Activated naive CD4-positive, alpha-beta T cell (primary cell): ENCODE results near the gene ANKS1B.
"Not testable (repeated sequence)": the region's sequence is repeated elsewhere in the genome, so short reads cannot be mapped to it uniquely, and the experiment has no call there.

Source experiments
- DNase-seq, 4 experiments: peaks; one replicate each; lab custom pipeline; 2025; lab: John Stamatoyannopoulos, UW

ANKS1B gene

GRCh38 chr12:99861731-99862130 lies 123.0 kb downstream of the ANKS1B start:
- no peak for DNase-seq

- no peak for DNase-seq
Measured at GRCh38 chr12:99859126-99859525, 125.6 kb downstream of the ANKS1B start.

GRCh38 chr12:99852666-99853065 lies 132.1 kb downstream of the ANKS1B start:
- no peak for DNase-seq

- DNase-seq = no peak
Measured at GRCh38 chr12:99847936-99848335, 136.8 kb downstream of the ANKS1B start.

DNA sequence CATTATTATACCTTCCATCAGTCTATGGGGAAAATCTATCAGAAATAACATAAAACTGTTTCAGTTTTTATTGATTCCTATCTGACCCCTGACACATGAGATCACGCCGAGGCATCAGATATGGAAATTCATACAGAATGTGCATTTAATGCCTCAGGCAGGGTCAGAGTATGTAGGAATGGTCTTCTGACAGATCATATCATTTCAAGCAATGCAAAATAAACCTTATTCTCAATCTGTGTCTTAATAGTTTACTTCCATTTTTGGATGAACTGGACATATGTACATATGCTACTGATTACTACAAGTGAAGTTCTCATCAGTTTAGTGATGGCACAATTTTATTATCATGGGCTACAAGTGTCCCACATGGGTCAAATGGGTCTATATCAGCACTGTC lies 150.0 kb downstream of the ANKS1B start:
- no peak for DNase-seq

GRCh38 chr12:99833397-99833796 lies 151.3 kb downstream of the ANKS1B start:
- no peak for DNase-seq

DNA sequence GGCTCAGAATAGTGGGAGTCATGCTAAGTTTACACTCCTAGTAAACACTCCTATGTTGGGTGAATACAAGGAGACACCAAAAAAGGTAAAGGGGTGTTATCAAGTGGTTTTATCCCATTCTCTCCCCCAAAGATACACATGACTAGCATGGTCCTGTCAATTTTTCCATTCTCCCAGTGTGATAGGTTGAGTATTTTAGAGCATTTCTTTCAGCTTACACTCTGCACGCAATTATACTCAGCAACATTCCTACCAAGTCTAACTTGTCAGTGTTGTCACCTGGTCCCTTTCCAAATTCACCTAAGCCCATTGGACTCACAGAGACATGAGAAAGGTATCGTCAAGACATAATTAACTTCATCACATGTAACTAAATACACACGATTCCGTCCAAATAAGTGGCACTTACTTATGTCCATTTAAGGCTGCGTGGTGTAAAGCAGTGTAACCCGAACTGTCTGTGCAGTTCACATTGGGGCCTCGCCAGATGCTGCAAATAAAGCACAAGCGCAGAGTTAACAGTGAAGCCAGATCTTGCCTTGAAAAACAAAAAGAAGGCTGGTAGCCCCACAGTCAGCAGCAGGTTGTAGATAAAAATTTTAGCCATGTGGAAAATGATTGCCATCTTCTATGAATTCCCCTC lies 159.7 kb downstream of the ANKS1B start:
- no peak for DNase-seq

DNA sequence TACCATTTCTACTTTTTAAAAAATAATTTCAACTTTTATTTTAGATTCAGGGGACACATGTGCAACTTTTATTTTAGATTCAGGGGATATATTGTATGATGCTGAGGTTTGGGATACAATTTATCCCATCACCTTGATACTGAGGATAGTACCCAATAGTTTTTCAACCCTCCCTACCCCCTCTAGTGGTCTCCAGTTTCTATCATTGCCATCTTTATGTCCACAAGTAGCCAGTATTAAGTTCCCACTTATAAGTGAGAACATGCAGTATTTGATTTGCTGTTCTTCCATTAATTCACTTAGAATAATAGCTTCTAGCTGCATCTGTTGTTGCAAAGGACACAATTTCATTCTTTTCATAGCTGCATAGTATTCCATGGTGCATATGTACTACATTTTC lies 162.5 kb downstream of the ANKS1B start:
- no peak for DNase-seq

- no peak for DNase-seq
Measured at GRCh38 chr12:99810718-99811593, 173.8 kb downstream of the ANKS1B start.

- no peak for DNase-seq
Measured at GRCh38 chr12:99809909-99810308, 174.8 kb downstream of the ANKS1B start.

- DNase-seq = no peak
Measured at GRCh38 chr12:99806304-99806703, 178.4 kb downstream of the ANKS1B start.

DNA sequence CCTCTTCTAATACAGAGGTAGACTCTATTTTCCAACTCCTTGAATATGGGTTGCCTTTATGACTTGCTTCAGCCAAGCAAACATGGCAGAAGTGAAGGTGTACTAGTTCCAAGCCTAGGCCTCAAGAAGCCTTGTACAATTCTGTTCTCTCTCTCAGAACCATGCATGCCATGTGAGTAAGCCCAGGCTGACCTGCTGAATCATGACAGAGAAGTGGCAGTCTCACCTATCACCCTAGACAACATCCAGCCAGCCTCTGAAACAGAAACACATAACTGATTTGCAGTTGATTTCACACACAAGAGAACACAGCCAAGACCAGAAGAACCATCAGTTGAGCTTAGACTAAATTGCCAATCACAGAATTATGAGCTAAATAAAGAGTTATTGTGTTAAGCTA lies 180.0 kb downstream of the ANKS1B start:
- no peak for DNase-seq

DNA sequence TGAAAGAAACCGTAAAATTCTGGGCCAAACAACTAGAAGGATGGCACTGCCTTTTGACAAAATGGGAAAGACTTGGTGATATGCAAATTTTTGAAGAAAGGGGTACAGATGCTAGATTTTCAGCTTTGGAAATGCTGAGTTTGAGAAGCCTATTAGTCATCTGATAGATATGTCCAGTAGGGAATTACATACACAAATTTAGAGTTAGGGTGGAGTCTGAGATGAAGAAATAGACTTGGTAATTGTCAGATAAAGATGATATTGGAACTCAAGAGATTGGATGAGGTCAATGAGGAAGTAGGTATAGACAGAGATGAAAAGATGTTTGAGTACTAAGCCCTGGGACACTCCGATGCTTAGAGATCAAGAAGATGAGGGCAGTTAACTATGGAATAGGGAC lies 184.1 kb downstream of the ANKS1B start:
- no peak for DNase-seq

GRCh38 chr12:99797931-99798330 lies 186.8 kb downstream of the ANKS1B start:
- DNase-seq = not testable (repeated sequence)

GRCh38 chr12:99783421-99783820 lies 201.3 kb downstream of the ANKS1B start:
- DNase-seq = no peak

DNA sequence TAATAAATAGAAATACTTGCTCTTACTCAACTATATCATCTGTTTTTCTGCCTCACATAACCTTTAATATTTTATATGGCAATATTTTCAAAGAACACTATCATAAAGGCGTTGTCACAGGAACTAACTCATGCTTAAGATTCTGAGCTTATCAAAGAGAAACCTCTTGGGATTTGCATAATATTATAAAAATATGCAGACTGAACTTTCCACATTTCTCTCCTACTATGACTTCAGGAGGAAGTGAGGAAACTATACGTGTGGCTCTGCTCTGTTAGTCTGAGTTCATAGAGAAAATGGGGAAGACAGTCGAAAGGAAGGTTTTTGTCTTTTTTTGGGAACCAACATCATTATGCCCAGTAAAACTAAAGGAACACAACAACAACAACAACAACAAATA lies 212.5 kb downstream of the ANKS1B start:
- DNase-seq = no peak

- no peak for DNase-seq
Measured at GRCh38 chr12:99771659-99772058, 213.1 kb downstream of the ANKS1B start.

DNA sequence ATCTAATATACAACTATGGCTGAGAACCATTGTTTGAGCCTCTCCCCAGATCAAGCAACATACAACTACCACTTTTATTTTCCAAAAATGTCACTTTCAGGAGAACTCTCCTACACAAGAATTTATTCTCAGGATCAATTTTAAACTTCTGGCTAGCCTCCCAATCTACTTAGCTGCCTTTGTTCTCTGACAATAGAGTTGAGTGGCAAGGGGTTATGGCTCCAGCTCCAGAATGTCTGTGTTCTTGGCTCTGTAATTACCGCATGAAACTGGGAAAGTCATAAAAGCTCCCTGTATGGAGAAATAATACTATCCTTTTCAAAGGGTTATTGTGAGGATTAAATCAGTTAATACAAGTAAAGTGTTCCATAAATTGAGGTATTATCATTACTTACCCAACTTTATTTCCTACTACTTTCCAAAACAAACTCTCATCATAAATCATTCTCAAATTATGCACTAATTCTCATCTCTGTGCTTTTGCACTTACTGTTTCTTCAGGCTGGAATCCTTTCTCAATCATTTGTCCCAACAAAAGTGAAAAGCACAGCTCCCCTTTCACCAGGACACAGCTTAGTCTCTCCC lies 215.2 kb downstream of the ANKS1B start:
- no peak for DNase-seq

- DNase-seq = no peak
Measured at GRCh38 chr12:99768758-99769157, 216.0 kb downstream of the ANKS1B start.

DNA sequence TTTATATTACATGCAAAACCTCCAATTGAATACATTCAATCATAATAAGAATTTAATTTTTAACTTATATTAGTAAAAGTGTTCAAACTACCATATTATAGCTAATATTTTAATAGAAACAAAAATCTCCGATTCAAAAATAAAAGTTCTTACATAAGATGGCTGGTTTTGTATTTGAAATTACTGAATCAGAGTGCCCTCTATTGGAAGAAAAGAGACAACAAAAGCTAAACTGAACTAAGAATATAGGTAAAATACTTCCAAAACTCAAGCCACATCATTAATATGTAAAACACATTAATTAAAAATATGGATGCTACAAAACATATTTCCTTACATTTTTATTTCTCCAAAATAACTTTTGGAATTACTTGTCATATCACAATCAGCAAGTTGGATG lies 216.9 kb downstream of the ANKS1B start:
- no peak for DNase-seq

DNA sequence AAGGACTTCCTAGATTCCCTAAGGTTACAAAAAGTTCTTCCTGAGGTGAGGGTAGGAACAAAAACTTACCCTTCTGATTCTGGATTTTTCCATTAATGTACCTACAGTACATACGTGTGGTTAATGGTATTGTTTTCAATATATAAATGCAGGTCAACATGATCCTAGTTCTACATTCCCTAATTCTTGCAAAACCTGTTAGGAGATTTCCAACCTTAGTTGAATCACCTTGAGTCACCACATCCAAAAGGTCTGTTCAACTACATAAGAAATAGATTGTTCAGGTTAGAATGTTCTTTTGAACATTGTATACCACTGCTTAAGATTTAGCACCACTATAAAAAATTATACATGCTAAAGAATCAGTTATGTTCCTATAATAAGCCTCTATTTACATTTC lies 218.3 kb downstream of the ANKS1B start:
- DNase-seq = no peak

DNA sequence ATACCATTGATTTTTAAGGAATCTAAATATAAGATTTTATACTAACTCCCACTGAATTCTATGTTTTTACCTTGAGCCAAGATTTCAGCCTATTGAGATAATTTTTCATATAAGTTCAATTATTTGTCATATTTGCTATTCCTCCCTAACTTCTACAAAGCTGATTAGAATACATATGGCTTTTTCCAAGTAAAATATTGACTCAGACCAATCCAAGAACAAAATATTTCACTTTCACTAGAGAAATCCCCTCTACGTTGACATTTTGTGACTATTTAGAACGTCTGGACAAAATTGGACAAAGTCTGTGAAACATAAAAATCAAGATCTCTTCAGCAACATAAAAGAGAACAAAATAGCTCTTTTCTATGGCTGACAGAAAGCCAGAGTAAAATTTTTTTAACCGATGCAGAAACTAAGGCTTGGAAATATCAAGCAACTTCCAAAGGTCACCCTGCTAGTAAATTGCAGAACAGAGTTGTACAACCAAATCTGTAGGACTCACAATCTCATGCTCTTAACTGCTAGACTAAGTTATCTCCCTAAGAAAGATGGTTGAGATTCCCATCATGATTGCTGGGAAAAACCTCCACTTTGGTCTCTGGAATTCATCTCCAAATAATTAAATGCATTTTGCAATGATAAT lies 219.1 kb downstream of the ANKS1B start:
- no peak for DNase-seq

DNA sequence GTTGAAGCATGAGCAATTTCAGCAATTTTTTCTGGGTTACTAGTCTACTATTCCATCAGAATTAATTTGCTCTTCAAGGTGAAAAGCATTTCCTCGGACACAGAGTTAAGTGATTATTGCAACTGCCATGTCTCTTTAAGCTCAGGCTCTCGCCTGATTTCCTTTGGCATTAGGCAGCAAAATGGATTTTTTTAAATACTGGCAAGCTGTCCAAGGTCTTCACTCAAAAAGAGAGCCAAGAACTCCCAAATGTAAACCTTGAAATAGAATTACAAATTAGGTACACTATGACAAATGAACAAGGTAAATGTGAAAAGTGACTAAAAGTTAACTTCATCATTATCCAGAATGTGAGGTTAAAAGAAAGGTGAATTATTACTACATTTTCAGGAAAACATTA lies 225.3 kb downstream of the ANKS1B start:
- no peak for DNase-seq
